B cell (primary cell): ENCODE data around the gene RALGAPA2.

Source experiments
- EZH2 ChIP-seq: IDR thresholded peaks from 2 replicates; pipeline ENCODE4 v1.6.1; 2012; ENCODE audit warnings: borderline replicate concordance, low read depth, mild to moderate bottlenecking, moderate library complexity, low read length; ENCODE audit not compliant: insufficient read depth, poor library complexity, severe bottlenecking
- TF ChIP-seq, protein P1 (sequence below): fragments of 200-600 bp; IDR thresholded peaks from one replicate; pipeline ENCODE4 v1.8.0; 2022; ENCODE audit warnings: antibody characterized with exemption, mild to moderate bottlenecking

- TF ChIP-seq, protein P1, sequence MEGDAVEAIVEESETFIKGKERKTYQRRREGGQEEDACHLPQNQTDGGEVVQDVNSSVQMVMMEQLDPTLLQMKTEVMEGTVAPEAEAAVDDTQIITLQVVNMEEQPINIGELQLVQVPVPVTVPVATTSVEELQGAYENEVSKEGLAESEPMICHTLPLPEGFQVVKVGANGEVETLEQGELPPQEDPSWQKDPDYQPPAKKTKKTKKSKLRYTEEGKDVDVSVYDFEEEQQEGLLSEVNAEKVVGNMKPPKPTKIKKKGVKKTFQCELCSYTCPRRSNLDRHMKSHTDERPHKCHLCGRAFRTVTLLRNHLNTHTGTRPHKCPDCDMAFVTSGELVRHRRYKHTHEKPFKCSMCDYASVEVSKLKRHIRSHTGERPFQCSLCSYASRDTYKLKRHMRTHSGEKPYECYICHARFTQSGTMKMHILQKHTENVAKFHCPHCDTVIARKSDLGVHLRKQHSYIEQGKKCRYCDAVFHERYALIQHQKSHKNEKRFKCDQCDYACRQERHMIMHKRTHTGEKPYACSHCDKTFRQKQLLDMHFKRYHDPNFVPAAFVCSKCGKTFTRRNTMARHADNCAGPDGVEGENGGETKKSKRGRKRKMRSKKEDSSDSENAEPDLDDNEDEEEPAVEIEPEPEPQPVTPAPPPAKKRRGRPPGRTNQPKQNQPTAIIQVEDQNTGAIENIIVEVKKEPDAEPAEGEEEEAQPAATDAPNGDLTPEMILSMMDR, result no peak
- TF ChIP-seq EZH2, result no peak
Observed at GRCh38 chr20:20521736-20522135, 190.7 kb downstream of the RALGAPA2 start.
